Upper lobe of right lung (tissue), 1 donor: ENCODE measurements around the gene C9orf43. TPM values are rescaled to one million over a fixed set of nuclear protein-coding genes. Genes with fewer than 3 reads are reported as not detected.

ENCODE experiments used
- ATAC-seq: fragments of 200-7000 bp; cut with Tn5 transposase; one replicate; pipeline ENCODE4 v1.9.1; 2020; ENCODE audit warnings: mild to moderate bottlenecking, moderate library complexity
- DNase-seq: peaks from one replicate; pipeline ENCODE4 v3.0.0-alpha.2; 2020
- H3K27ac ChIP-seq: fragments of 200-600 bp; one replicate; pipeline ENCODE4 v1.8.0; 2022
- H3K27me3 ChIP-seq: fragments of 200-600 bp; one replicate; pipeline ENCODE4 v1.8.0; 2022; ENCODE audit warnings: mild to moderate bottlenecking
- H3K36me3 ChIP-seq: fragments of 200-600 bp; one replicate; pipeline ENCODE4 v1.8.0; 2022
- H3K4me1 ChIP-seq: fragments of 200-600 bp; one replicate; pipeline ENCODE4 v1.8.0; 2022
- H3K4me3 ChIP-seq: fragments of 200-600 bp; one replicate; pipeline ENCODE4 v1.8.0; 2022; ENCODE audit warnings: mild to moderate bottlenecking
- H3K9me3 ChIP-seq: fragments of 200-600 bp; one replicate; pipeline ENCODE4 v1.8.0; 2022
- CTCF ChIP-seq: fragments of 200-600 bp; IDR thresholded peaks from one replicate; pipeline ENCODE4 v1.8.0; 2022; ENCODE audit warnings: antibody characterized with exemption
- intact Hi-C: fragments of 100-400 bp; cut with DNase I; formaldehyde crosslinking; loops from one replicate; pipeline ENCODE4 v1.11.0; 2022
- total RNA-seq: library from RNA; stranded (reverse); fragmentation: NEBNext Ultra II Directional; extraction: Animal tissue kit (Norgen Biotek cat#: 25700); gene quantifications from one replicate; pipeline ENCODE4 v1.2.1, GENCODE V29; 2021
- donor health status: DM: no; HTN: yes; CAD: no; lungs with severe emphysema.

The C9orf43 gene
- total RNA-seq, 1 donor from 2014 or later: not detected

GRCh38 chr9:113463418-113464285 is 53.1 kb downstream of the C9orf43 start, which contains the start of gene RGS3:
Gene RGS3 (plus strand): TSS chr9:113463727. CDS start chr9:113463803, 76 bp downstream.
- Histone ChIP-seq H3K27ac (no peak within 1 kb of the TSS), H3K36me3 (no peaks in the 10 kb centered on the region), H3K27me3 (no peaks in the 10 kb centered on the region), H3K9me3 (no peaks in the 10 kb centered on the region), H3K4me3 (peak within 1 kb of the TSS; percentile 50), H3K4me1 (no peaks in the 10 kb centered on the region)
- intact Hi-C loops: no loop called here
- DNase-seq: peak; percentile 89
- TF ChIP-seq CTCF: no peak
- peak; percentile 97 for ATAC-seq

- Histone ChIP-seq H3K27ac (no peak overlapping the region), H3K4me3 (peak overlapping the region; percentile 50), H3K9me3 (no peaks in the 10 kb centered on the region), H3K4me1 (no peaks in the 10 kb centered on the region), H3K36me3 (no peaks in the 10 kb centered on the region), H3K27me3 (no peaks in the 10 kb centered on the region)
- ATAC-seq: no peak
- intact Hi-C loops: no loop called here
- DNase-seq: no peak
- TF ChIP-seq CTCF: no peak
Observed at GRCh38 chr9:113464286-113464660, 53.7 kb downstream of the C9orf43 start.

GRCh38 chr9:113465599-113466140 is 55.1 kb downstream of the C9orf43 start:
- H3K9me3 ChIP-seq: no peaks in the 10 kb centered on the region
- H3K27ac ChIP-seq: no peak overlapping the region
- DNase-seq (no peak), ATAC-seq (no peak)
- intact Hi-C loops: no loop called here
- no peak for TF ChIP-seq CTCF
- no peak overlapping the region for H3K4me3 ChIP-seq
- no peaks in the 10 kb centered on the region for H3K36me3 ChIP-seq
- no peaks in the 10 kb centered on the region for H3K27me3 ChIP-seq
- no peaks in the 10 kb centered on the region for H3K4me1 ChIP-seq

GRCh38 chr9:113467183-113467582 is 56.6 kb downstream of the C9orf43 start:
- Histone ChIP-seq H3K27ac (no peak overlapping the region), H3K4me3 (no peak overlapping the region), H3K9me3 (no peaks in the 10 kb centered on the region), H3K27me3 (no peaks in the 10 kb centered on the region), H3K4me1 (no peaks in the 10 kb centered on the region), H3K36me3 (no peaks in the 10 kb centered on the region)
- ATAC-seq (no peak), DNase-seq (no peak)
- intact Hi-C loops: no loop called here
- no peak for TF ChIP-seq CTCF

GRCh38 chr9:113468716-113469448 is 58.3 kb downstream of the C9orf43 start:
- Histone ChIP-seq H3K36me3 (no peaks in the 10 kb centered on the region), H3K4me1 (no peaks in the 10 kb centered on the region), H3K9me3 (no peaks in the 10 kb centered on the region), H3K27ac (no peak overlapping the region), H3K27me3 (no peaks in the 10 kb centered on the region), H3K4me3 (no peak overlapping the region)
- DNase-seq: no peak
- no peak for TF ChIP-seq CTCF
- ATAC-seq: no peak
- intact Hi-C loops: no loop called here
